ENCODE results near the gene ZNF467. TPM values are rescaled to one million over a fixed set of nuclear protein-coding genes. Genes with fewer than 3 reads are reported as not detected.

ZNF467 gene
- total RNA-seq, 3 donors from 2014 or later: 2.4 to 19.5 (median 5.1) TPM

- H3K36me3 ChIP-seq (ENCODE audit: low read depth): no peaks in the 10 kb centered on the region
- no peak for TF ChIP-seq CTCF (IDR thresholded peaks at IDR 0.05)
- intact Hi-C loops (cut with DNase I, micrococcal nuclease): no loop called here
- no peaks in the 10 kb centered on the region for H3K9me3 ChIP-seq
- H3K4me3 ChIP-seq: no peak overlapping the region
- ATAC-seq (peak; percentile 66), DNase-seq (peak in 1 of 3 donors; percentile 20)
- no peaks in the 10 kb centered on the region for H3K4me1 ChIP-seq (ENCODE audit: low read depth)
Observed at GRCh38 chr7:149764481-149765398, 8.6 kb downstream of the ZNF467 start.

GRCh38 chr7:149763563-149764240 lies 9.7 kb downstream of the ZNF467 start:
- intact Hi-C loops (cut with DNase I, micrococcal nuclease): no loop called here
- Histone ChIP-seq H3K4me3 (no peak overlapping the region), H3K36me3 (ENCODE audit: low read depth) (no peaks in the 10 kb centered on the region), H3K4me1 (ENCODE audit: low read depth) (no peaks in the 10 kb centered on the region), H3K9me3 (no peaks in the 10 kb centered on the region)
- TF ChIP-seq CTCF (IDR thresholded peaks at IDR 0.05): no peak
- no peak for ATAC-seq
- DNase-seq: no peak

DNA sequence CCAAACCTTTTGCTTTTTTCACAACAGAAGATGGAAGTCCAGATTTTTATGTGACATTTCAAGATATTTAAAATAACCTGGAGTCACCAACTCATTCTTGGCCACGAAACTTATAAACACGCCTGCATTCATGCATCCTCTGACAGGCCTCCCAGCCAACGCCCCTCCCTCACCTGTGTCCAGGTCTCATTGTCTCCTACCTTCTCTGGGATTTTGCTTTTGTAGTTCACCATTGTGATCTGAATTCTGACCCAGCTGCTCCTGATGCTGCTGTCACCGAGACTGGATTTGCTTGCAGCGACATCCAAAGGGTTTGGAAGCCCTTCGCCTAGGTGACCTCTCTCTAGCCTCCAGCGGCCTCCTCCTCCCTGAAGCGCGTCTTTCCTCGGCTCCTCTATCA lies 10.8 kb downstream of the ZNF467 start:
- ATAC-seq: no peak
- Histone ChIP-seq H3K36me3 (ENCODE audit: low read depth) (no peaks in the 10 kb centered on the region), H3K4me1 (ENCODE audit: low read depth) (no peaks in the 10 kb centered on the region), H3K9me3 (no peaks in the 10 kb centered on the region), H3K4me3 (no peak overlapping the region)
- no peak for TF ChIP-seq CTCF (IDR thresholded peaks at IDR 0.05)
- DNase-seq: no peak
- intact Hi-C loops (cut with DNase I, micrococcal nuclease): no loop called here

DNA sequence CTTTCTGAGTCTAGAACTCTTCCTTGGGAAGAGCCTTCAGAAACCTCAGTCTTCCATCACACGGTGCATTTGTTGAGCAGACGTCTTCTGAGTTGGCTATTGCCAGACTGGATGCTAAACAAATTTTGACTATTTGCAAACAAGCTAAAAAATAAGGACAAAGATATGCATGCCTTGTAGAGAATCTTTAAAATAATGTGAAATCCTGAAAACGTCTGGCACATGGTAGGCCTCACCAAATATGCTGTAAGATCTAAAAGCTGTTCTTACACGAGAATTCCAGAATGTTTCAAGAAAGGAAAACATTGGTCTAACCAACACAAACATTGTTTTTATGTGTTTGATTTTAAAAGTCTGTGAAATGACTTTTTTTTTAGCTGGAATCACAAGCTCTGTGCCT lies 11.3 kb downstream of the ZNF467 start:
- no peak overlapping the region for H3K4me3 ChIP-seq
- H3K36me3 ChIP-seq (ENCODE audit: low read depth): no peaks in the 10 kb centered on the region
- no peak for TF ChIP-seq CTCF (IDR thresholded peaks at IDR 0.05)
- intact Hi-C loops (cut with DNase I, micrococcal nuclease): no loop called here
- ATAC-seq: no peak
- H3K9me3 ChIP-seq: no peaks in the 10 kb centered on the region
- no peaks in the 10 kb centered on the region for H3K4me1 ChIP-seq (ENCODE audit: low read depth)
- DNase-seq: no peak

GRCh38 chr7:149761307-149761706 lies 12.1 kb downstream of the ZNF467 start:
- ATAC-seq (no peak), DNase-seq (no peak)
- Histone ChIP-seq H3K36me3 (ENCODE audit: low read depth) (no peaks in the 10 kb centered on the region), H3K9me3 (no peaks in the 10 kb centered on the region), H3K4me1 (ENCODE audit: low read depth) (no peaks in the 10 kb centered on the region), H3K4me3 (no peak overlapping the region)
- no peak for TF ChIP-seq CTCF (IDR thresholded peaks at IDR 0.05)
- intact Hi-C loops (cut with DNase I, micrococcal nuclease): no loop called here

Data from mucosa of descending colon (tissue), 3 donors.